DMS53 (cell line): Measurements from ENCODE around the gene SSH2.

Source experiments
- DNase-seq: peaks from one replicate; lab custom pipeline; 2025; lab: John Stamatoyannopoulos, UW

The SSH2 gene

DNA sequence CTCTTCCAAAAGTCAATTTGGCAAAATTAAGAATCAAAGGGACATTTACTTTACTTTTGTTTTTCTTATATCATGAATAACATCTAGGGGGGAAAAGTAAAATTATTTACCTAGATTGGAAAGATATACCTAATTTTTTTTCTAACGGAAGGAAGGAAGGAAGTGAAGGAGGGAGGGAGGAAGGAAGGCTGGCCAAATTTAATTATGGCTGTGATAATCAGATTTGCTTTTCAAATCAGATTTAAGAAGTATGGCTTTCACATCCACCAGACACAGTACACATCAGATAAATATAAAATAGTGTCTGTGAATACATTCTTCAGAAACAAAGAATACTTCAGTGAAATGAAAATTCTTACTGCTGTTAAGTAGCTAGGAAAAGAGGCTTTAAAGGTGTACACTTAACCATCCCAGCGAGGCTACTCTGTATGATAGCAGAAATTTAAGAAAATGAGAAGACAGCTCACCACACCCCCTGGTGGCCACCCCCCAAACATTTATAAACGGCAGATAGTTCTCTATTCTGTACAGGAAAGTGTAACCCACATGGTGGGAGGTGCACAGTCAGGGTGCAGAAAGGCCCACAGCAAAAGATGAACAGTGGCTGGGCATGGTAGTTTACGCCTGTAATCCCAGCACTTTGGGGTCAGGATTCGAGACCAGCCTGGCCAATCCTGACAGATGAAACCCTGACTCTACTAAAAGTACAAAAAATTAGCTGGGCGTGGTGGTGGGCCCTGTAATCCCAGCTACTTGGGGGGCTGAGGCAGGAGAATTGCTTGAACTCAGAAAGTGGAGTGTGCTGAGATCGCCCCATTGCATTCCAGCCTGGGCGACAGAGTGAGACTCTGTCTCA lies 150.8 kb downstream of the SSH2 start:
- peak; percentile 66 for DNase-seq

GRCh38 chr17:29777663-29778062 lies 152.4 kb downstream of the SSH2 start:
- no peak for DNase-seq

- no peak for DNase-seq
Observed at GRCh38 chr17:29776026-29776425, 154.0 kb downstream of the SSH2 start.

- no peak for DNase-seq
Observed at GRCh38 chr17:29772981-29773380, 157.0 kb downstream of the SSH2 start.

DNA sequence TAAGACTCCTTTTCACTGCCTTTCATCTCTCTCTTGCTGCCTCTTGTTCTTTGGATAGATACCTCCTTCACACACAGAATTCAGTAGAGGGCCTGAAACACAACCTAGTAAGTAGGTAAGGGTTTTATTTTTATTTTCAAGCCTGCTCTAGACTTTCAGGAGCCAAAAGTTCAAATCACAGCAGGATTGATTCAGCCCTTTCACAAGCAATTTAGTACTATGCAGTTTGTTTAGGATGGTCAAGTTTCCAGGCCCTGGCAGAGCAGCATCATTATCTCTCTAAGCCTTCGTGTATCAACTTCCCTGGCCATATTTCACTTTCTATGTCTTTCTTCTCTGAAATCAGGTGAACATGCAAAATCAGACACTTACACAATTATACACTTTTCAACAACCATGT lies 158.5 kb downstream of the SSH2 start:
- DNase-seq, result no peak

GRCh38 chr17:29769225-29769624 lies 160.8 kb downstream of the SSH2 start:
- DNase-seq, result no peak

DNA sequence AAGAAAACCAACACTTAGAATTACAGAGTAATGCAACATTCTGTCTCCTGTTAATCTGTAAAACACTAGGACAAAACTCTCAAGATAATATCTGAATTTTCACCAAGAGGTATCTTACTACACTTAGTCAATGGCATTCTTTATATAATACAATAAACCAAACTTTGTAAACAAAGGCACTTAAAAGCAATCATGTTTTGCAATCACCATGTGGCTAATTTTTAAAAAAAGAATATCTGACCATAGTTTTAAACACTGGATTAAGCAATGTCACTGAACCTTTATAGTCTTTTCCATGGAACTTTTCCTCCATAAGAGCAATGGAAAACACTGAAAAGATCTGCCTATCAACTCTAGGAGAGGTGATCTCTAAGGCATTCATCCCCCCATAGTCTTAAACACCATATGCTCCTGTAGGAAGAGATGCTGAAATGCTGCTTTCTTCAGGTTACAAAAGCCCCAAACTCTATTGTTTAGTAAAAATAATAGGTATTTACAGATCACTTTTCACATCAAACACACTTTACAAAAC lies 163.2 kb downstream of the SSH2 start:
- DNase-seq, result no peak

DNA sequence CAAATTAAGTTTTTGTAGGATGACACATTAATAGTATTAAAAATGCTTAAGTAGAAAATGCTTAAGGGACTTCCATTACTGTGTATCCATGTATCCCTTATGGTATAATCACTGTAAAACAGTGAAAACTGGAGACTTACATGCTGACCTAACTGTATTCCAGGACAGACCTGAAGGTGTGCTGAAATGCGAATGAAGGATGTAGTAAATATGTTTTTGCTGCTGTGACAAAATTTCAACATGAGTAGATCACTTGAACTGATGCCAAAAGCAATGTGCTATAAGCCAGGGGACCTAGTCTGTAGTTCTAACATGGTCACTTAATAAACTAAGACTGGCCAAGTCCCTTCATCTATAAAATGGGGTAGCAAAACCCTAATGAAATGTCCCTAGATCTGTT lies 165.3 kb downstream of the SSH2 start:
- DNase-seq, result no peak

DNA sequence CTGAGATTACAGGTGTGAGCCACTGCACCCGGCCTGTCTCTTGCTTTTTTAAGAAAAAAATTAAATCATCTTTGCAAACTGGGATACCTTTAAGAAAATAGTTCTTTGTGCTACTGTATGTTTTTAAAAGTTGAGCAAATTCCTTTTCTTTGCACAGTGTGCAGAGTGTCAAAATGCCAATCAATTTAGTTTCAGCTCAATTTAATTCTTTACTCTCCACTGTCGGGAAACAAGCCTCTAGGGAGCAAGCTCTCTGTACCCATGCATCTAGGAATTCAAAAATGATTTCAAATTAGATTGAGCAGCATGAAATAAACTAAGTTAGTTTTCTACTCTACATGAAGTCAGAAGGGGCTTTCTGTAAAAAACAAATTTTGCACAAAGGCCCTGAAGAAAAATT lies 165.8 kb downstream of the SSH2 start:
- no peak for DNase-seq

GRCh38 chr17:29763273-29763672 lies 166.8 kb downstream of the SSH2 start:
- no peak for DNase-seq

- peak; percentile 90 for DNase-seq
Observed at GRCh38 chr17:29761040-29761761, 168.8 kb downstream of the SSH2 start.

GRCh38 chr17:29760279-29761039 lies 169.6 kb downstream of the SSH2 start:
- peak; percentile 32 for DNase-seq

DNA sequence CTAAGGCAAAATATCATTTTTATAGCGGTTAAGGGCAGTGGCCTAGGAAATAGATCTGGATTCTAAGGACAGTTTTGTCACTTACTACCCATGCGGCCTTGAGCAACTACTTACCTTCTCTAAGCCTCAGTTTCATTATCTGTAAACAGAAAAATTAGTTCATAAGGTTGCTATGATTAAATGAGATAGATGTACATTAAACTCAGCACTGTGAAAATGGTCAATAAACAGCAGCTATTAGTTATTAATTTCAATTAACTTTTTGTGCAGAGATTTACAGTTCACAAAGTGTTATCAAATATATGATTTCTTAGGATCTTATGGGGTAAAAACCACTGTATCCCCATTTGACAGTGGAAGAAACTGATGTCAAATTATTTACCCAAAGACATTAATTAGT lies 171.8 kb downstream of the SSH2 start:
- DNase-seq, result no peak

GRCh38 chr17:29757788-29758187 lies 172.2 kb downstream of the SSH2 start:
- no peak for DNase-seq

- DNase-seq, result no peak
Observed at GRCh38 chr17:29753845-29754439, 176.1 kb downstream of the SSH2 start.

GRCh38 chr17:29749045-29749825 lies 180.8 kb downstream of the SSH2 start:
- no peak for DNase-seq

DNA sequence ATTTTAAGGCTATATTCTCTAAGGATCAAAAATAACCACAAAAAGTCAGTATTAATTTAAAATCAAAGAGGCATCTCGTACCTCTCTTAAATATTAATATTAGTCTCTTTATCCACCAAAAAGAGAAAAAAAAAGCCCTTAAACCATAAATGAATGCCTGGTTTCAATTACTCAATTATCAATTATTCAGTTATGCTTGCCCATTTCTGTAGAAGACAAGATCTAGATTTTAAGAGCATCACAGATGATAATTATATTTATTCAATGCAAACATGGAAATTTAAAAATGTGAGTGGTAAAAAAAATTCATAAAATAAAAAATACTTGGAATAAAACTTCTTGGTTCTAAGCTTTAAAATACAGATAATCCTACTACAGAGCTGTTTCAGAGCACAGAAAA lies 181.6 kb downstream of the SSH2 start:
- no peak for DNase-seq

DNA sequence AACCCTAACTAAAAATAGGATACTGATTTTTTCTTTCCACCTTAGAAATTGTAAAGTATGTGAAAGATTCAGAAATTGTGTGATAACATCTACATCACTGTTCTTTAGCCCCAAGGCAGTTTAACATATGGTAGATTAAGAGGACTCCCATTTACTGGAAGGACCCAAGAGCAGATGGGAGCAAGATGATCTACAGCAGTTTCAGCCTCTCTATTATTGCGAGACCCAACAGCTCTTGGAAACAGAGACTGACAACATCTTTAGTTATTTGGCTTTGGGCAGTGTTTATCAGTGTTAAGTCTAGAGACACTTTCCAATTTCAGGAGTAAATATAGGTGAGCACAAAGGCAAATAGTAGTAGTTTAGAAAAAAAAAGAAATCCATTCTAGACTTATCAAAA lies 182.4 kb downstream of the SSH2 start:
- DNase-seq, result no peak

DNA sequence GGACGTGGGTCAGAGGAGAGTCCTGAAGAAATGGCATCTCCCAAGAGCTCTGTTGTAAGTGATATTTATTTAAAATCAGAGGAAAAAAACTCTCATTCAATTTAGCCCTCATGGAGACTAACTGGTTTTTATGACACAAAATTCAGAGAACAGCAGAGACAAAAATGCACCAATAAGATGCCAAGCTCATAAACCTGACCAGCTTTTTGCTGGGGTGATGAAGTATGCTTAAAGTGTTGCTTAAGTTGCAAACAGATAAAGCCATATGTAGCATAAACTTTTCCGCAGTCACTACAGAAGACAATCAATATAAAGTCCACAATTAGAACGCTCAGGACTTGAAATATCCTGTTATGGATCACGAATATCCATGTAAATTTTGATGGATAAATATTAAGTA lies 183.4 kb downstream of the SSH2 start:
- no peak for DNase-seq

- DNase-seq, result no peak
Observed at GRCh38 chr17:29744121-29744520, 185.9 kb downstream of the SSH2 start.

- DNase-seq, result peak; percentile 20
Observed at GRCh38 chr17:29742210-29742513, 187.9 kb downstream of the SSH2 start.
